Calu3 (cell line): Measurements from ENCODE around the gene KCNIP3. TPM values are rescaled to one million over a fixed set of nuclear protein-coding genes. Genes with fewer than 3 reads are reported as not detected.

ENCODE experiments used
- BruUV-seq: library from RNA; stranded (reverse); fragments of 400-500 nt; replicated peaks from 2 replicates; lab custom pipeline; 2021; lab: Mats Ljungman, UMichigan
- CTCF ChIA-PET: fragments of 300-600 bp; sonication (Branson Sonifier 250); formaldehyde crosslinking; loops from one replicate; lab custom pipeline; 2022; ENCODE audit warnings: antibody characterized with exemption; lab: Charles Lee
- DNase-seq: peaks from one replicate; pipeline ENCODE4 v3.0.0; 2022
- H3K27ac Mint-ChIP-seq: one replicate; pipeline ENCODE4 v1.8.0; 2022; ENCODE audit warnings: mixed read lengths; ENCODE audit not compliant: unreplicated experiment
- H3K27me3 Mint-ChIP-seq: one replicate; pipeline ENCODE4 v1.8.0; 2022; ENCODE audit warnings: mixed read lengths; ENCODE audit not compliant: unreplicated experiment
- H3K36me3 Mint-ChIP-seq: one replicate; pipeline ENCODE4 v1.8.0; 2022; ENCODE audit warnings: mild to moderate bottlenecking, moderate library complexity, mixed read lengths; ENCODE audit not compliant: insufficient read depth, unreplicated experiment
- H3K4me1 Mint-ChIP-seq: one replicate; pipeline ENCODE4 v1.8.0; 2022; ENCODE audit warnings: mild to moderate bottlenecking, low read depth, mixed read lengths; ENCODE audit not compliant: unreplicated experiment
- H3K4me3 Mint-ChIP-seq: one replicate; pipeline ENCODE4 v1.8.0; 2022; ENCODE audit warnings: mild to moderate bottlenecking, low read depth, moderate library complexity, mixed read lengths; ENCODE audit not compliant: unreplicated experiment
- H3K9me3 Mint-ChIP-seq: one replicate; pipeline ENCODE4 v1.8.0; 2022; ENCODE audit warnings: low read depth, mixed read lengths; ENCODE audit not compliant: unreplicated experiment
- intact Hi-C: fragments of 100-400 bp; cut with micrococcal nuclease; formaldehyde crosslinking; loops from one replicate; pipeline ENCODE4 v1.10.0; 2022; ENCODE audit not compliant: unreplicated experiment
- total RNA-seq: library from RNA; stranded (reverse); gene quantifications from 2 replicates; pipeline ENCODE4 v1.2.3, GENCODE V29; 2022
- TF ChIP-seq, protein P1 (sequence below): fragments of 200-600 bp; IDR thresholded peaks from one replicate; pipeline ENCODE4 v1.8.0; 2022; ENCODE audit warnings: antibody characterized with exemption; ENCODE audit not compliant: unreplicated experiment

Gene KCNIP3
- total RNA-seq, 1 experiment from 2014 or later: 1.1 TPM

DNA sequence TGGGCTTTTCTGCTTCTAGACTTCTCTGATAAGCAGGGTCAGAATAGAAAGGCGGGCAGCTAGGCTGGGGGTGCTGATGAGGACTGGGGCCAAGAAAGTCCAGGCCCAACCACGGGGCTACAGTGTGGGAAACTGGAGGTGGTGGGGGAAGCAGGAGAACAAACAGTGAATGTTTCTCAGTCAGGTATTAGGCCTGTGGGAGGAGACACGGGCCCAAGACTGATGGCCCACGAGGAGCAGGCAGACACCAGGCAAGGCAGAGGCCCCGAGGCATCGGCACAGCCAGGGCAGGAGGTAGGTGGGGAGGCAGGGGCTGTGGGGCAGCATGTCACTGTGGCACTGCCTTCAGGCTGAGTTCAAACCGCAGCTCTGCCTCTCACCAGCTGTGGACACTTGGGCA lies 40.7 kb downstream of the KCNIP3 start:
- CTCF ChIA-PET: no interaction called here
- peaks cover 26% of the 10 kb centered on the region for H3K4me1 Mint-ChIP-seq
- peaks cover 5% of the 10 kb centered on the region for H3K9me3 Mint-ChIP-seq
- H3K27me3 Mint-ChIP-seq: peaks cover 18% of the 10 kb centered on the region
- no peak overlapping the region for H3K27ac Mint-ChIP-seq
- intact Hi-C loops: no loop called here
- BruUV-seq: no TSS peak
- TF ChIP-seq, protein P1, sequence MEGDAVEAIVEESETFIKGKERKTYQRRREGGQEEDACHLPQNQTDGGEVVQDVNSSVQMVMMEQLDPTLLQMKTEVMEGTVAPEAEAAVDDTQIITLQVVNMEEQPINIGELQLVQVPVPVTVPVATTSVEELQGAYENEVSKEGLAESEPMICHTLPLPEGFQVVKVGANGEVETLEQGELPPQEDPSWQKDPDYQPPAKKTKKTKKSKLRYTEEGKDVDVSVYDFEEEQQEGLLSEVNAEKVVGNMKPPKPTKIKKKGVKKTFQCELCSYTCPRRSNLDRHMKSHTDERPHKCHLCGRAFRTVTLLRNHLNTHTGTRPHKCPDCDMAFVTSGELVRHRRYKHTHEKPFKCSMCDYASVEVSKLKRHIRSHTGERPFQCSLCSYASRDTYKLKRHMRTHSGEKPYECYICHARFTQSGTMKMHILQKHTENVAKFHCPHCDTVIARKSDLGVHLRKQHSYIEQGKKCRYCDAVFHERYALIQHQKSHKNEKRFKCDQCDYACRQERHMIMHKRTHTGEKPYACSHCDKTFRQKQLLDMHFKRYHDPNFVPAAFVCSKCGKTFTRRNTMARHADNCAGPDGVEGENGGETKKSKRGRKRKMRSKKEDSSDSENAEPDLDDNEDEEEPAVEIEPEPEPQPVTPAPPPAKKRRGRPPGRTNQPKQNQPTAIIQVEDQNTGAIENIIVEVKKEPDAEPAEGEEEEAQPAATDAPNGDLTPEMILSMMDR: no peak
- no peak for DNase-seq
- H3K36me3 Mint-ChIP-seq: peaks cover 7% of the 10 kb centered on the region
- H3K4me3 Mint-ChIP-seq: no peak overlapping the region

DNA sequence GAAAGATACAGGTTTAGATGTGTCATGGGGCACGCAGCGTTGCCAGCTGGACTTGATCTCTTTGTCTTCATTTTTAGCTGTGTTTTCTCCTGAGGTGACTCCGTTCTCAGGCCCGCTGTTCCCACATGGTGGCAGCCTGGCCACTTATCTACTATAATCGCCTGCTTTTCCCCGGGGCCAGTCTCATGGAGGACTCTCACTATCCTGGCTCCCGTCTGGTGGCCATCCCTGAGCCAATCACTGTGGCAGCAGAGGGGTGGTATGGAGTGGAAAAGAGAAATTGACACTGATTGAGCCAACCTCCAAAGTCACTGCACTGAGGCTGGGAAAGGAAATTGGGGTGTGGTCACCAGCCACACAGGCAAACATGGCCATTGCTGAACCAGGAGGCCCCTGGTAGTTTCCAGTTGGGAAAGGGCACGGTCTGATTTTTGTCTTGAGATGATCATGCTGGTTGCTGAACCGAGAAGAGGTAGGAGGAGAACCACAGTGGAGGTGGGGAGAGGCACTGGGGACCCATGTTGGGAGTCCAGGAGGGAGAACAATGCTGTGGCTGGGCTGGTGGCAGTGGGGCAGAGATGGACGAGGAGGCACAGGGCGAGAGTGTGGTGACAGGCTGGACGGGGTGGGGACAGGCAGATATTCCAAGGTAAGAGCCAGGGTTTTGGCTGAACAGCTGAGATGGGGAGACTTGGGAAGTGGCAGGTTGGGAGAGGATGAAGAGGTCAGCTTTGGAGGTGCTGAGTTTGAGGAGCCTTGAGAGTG lies 45.6 kb downstream of the KCNIP3 start:
- Mint-ChIP-seq H3K4me3 (no peak overlapping the region), H3K9me3 (no peaks in the 10 kb centered on the region), H3K36me3 (peaks cover 4% of the 10 kb centered on the region), H3K27ac (no peak overlapping the region), H3K27me3 (peaks cover 30% of the 10 kb centered on the region), H3K4me1 (peaks cover 8% of the 10 kb centered on the region)
- DNase-seq: no peak
- TF ChIP-seq, protein P1: no peak
- intact Hi-C loops: loop anchor here (10.0 kb wide), 1 partner anchor 382 kb away; no protein-coding TSS in a partner anchor
- CTCF ChIA-PET: no interaction called here
- BruUV-seq: no TSS peak

DNA sequence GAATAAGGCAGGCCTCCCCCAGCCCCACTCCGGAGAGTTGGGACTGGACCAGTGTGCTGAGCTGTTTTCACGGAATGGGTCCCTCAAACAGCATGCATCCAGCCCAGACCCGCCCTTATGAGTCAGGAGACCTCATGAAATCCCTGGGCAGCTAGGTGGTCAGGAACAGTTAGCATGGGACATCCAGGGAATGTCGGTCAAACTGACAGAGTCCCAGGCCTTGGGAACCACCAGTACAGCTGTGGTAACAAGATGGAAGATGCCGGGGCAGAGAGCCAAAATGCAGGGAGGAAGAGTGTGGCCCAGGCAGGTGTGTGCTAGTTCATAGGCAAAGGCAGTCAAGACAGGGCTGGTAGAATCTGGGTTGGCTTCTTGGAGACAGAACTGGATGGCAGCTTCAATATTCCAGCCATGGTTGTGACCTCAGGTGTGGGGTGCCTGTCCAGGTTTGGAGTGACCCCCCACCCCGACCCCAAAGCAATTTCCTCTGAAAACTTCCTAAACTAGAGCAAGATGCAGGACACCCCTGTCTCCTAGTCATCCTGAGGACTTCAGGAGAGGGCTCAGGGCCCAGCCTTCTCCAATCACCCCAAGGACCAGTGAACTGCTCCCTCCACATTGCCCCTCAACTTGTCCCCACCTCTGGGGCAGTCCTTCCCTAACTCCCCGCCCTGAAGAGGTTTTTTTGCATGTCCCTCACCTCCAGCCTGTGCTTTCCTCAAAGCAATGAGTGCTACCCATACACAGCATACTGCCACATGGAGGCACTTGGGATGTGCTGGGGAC lies 46.5 kb downstream of the KCNIP3 start:
- no peak overlapping the region for H3K27ac Mint-ChIP-seq
- H3K4me3 Mint-ChIP-seq: no peak overlapping the region
- H3K36me3 Mint-ChIP-seq: peaks cover 4% of the 10 kb centered on the region
- TF ChIP-seq, protein P1: no peak
- CTCF ChIA-PET: interaction anchor here (0.7 kb wide), 1 partner anchor 59 kb away, joined by 3 read pairs; the partner anchor contains the start of gene FAHD2A
- intact Hi-C loops: loop anchor here (10.0 kb wide), 1 partner anchor 381 kb away; no protein-coding TSS in a partner anchor
- no TSS peak for BruUV-seq
- DNase-seq: no peak
- H3K27me3 Mint-ChIP-seq: peaks cover 30% of the 10 kb centered on the region
- peaks cover 8% of the 10 kb centered on the region for H3K4me1 Mint-ChIP-seq
- no peaks in the 10 kb centered on the region for H3K9me3 Mint-ChIP-seq

- TF ChIP-seq, protein P1: no peak
- Mint-ChIP-seq H3K4me1 (peaks cover 8% of the 10 kb centered on the region), H3K27me3 (peaks cover 30% of the 10 kb centered on the region), H3K27ac (no peak overlapping the region), H3K36me3 (peaks cover 4% of the 10 kb centered on the region), H3K9me3 (no peaks in the 10 kb centered on the region), H3K4me3 (no peak overlapping the region)
- intact Hi-C loops: loop anchor here (10.0 kb wide), 1 partner anchor 381 kb away; no protein-coding TSS in a partner anchor
- DNase-seq: no peak
- no TSS peak for BruUV-seq
- CTCF ChIA-PET: interaction anchor here (0.7 kb wide), 1 partner anchor 59 kb away, joined by 3 read pairs; the partner anchor contains the start of gene FAHD2A
Observed at GRCh38 chr2:95344215-95344583, 47.1 kb downstream of the KCNIP3 start.
